Natural killer cell (primary cell): ENCODE measurements around the gene MAP3K20. TPM values are rescaled to one million over a fixed set of nuclear protein-coding genes. Genes with fewer than 3 reads are reported as not detected.
A peak's percentile ranks its signal among the peaks of the same experiment; 100 is the strongest.

Source experiments
- ATAC-seq, 3 donors: fragments of 150-1000 bp in 2 of 3; fragments of 200-7000 bp in 1 of 3; cut with Tn5 transposase; 1 replicate in 1 of 3; 2 replicates in 2 of 3; pipeline ENCODE4 v1.10.0; 2021; ENCODE audit warnings: mild to moderate bottlenecking in 2 of 3, moderate library complexity in 2 of 3
- DNase-seq, 2 donors: peaks; one replicate each; pipeline versions ENCODE4 v3.0.0 to v3.0.0-alpha.2; 2013 to 2021; ENCODE audit warnings: mixed read lengths in 1 of 2
- H3K27ac ChIP-seq: one replicate; pipeline ENCODE4 v1.5.1; 2013; ENCODE audit warnings: mild to moderate bottlenecking, low read length
- H3K27me3 ChIP-seq: one replicate; pipeline ENCODE4 v1.6.1; 2013; ENCODE audit warnings: low read length; ENCODE audit not compliant: control insufficient read depth, insufficient read depth
- H3K36me3 ChIP-seq: one replicate; pipeline ENCODE4 v1.6.1; 2013; ENCODE audit warnings: low read length; ENCODE audit not compliant: control insufficient read depth, insufficient read depth
- H3K4me1 ChIP-seq: one replicate; pipeline ENCODE4 v1.6.1; 2013; ENCODE audit warnings: low read length; ENCODE audit not compliant: control insufficient read depth, insufficient read depth
- H3K4me3 ChIP-seq: one replicate; pipeline ENCODE4 v1.5.1; 2013; ENCODE audit warnings: low read length
- H3K9me3 ChIP-seq: one replicate; pipeline ENCODE4 v1.6.1; 2013; ENCODE audit warnings: low read length; ENCODE audit not compliant: control insufficient read depth, insufficient read depth
- H3K27ac Mint-ChIP-seq, 2 donors: one replicate each; pipeline ENCODE4 v1.8.0; 2022; ENCODE audit warnings: mild to moderate bottlenecking in 2 of 2, mixed read lengths in 2 of 2, moderate library complexity in 1 of 2
- H3K27me3 Mint-ChIP-seq, 2 donors: one replicate each; pipeline ENCODE4 v1.8.0; 2022; ENCODE audit warnings: low read depth in 2 of 2, mixed read lengths in 2 of 2
- H3K36me3 Mint-ChIP-seq: one replicate; pipeline ENCODE4 v1.8.0; 2022; ENCODE audit warnings: mixed read lengths
- H3K4me1 Mint-ChIP-seq, 2 donors: one replicate each; pipeline ENCODE4 v1.8.0; 2022; ENCODE audit warnings: mixed read lengths in 2 of 2
- H3K4me3 Mint-ChIP-seq: one replicate; pipeline ENCODE4 v1.8.0; 2022; ENCODE audit warnings: mild to moderate bottlenecking, moderate library complexity, mixed read lengths
- H3K9me3 Mint-ChIP-seq, 2 donors: one replicate each; pipeline ENCODE4 v1.8.0; 2022; ENCODE audit warnings: mixed read lengths in 2 of 2
- CTCF ChIP-seq: fragments of 200-600 bp; IDR thresholded peaks from one replicate; pipeline ENCODE4 v1.8.0; 2022; ENCODE audit warnings: antibody characterized with exemption
- WGBS: methylation state at CpG from one replicate; pipeline ENCODE4 v1.1.7; 2013; ENCODE audit warnings: missing lambda C conversion rate; ENCODE audit not compliant: insufficient coverage; 5-methylcytosine and 5-hydroxymethylcytosine counted together
- intact Hi-C: fragments of 100-400 bp; cut with micrococcal nuclease; formaldehyde crosslinking; loops from one replicate; pipeline ENCODE4 v1.14.2; 2022
- total RNA-seq, 4 donors: library from RNA; stranded (reverse); fragments of 120-200 nt in 1 of 4; gene quantifications; one replicate each; pipeline versions ENCODE4 v1.2.3 to v1.2.4, GENCODE V29; 2013 to 2022

The MAP3K20 gene
- total RNA-seq, 3 donors from 2014 or later (not counting 1 experiment from before 2014, with no cell fraction given), result 1.6 to 3.0 (median 2.5) TPM

GRCh38 chr2:173210270-173211196, 134.9 kb downstream of the MAP3K20 start:
- Mint-ChIP-seq H3K27me3 (no peaks in the 10 kb centered on the region), H3K36me3 (no peaks in the 10 kb centered on the region), H3K4me1 (no peaks in the 10 kb centered on the region), H3K4me3 (no peak overlapping the region), H3K27ac (no peak overlapping the region), H3K9me3 (no peaks in the 10 kb centered on the region)
- Histone ChIP-seq H3K9me3 (no peaks in the 10 kb centered on the region), H3K36me3 (no peaks in the 10 kb centered on the region), H3K4me1 (no peaks in the 10 kb centered on the region), H3K27ac (no peak overlapping the region), H3K27me3 (no peaks in the 10 kb centered on the region), H3K4me3 (no peak overlapping the region)
- peak; percentile 85 to 90 (median 90) for ATAC-seq
- intact Hi-C loops, result loop anchor here (1.0 to 2.0 kb wide), 2 partner anchors 134 to 183 kb away; no protein-coding TSS in a partner anchor
- 29% methylated on average over 8 of the region's 8 CpGs for WGBS
- TF ChIP-seq CTCF, result peak; percentile 85
- peak in 1 of 2 donors; percentile 80 for DNase-seq

GRCh38 chr2:173213181-173213580, 137.5 kb downstream of the MAP3K20 start:
- Histone ChIP-seq H3K27me3 (no peaks in the 10 kb centered on the region), H3K4me1 (no peaks in the 10 kb centered on the region), H3K9me3 (no peaks in the 10 kb centered on the region), H3K4me3 (no peak overlapping the region), H3K36me3 (no peaks in the 10 kb centered on the region), H3K27ac (no peak overlapping the region)
- no peak for ATAC-seq
- Mint-ChIP-seq H3K36me3 (no peaks in the 10 kb centered on the region), H3K4me1 (no peaks in the 10 kb centered on the region), H3K4me3 (no peak overlapping the region), H3K9me3 (no peaks in the 10 kb centered on the region), H3K27me3 (no peaks in the 10 kb centered on the region), H3K27ac (no peak overlapping the region)
- intact Hi-C loops, result no loop called here
- 86% methylated on average over 2 of the region's 2 CpGs for WGBS
- no peak for DNase-seq
- no peak for TF ChIP-seq CTCF

DNA sequence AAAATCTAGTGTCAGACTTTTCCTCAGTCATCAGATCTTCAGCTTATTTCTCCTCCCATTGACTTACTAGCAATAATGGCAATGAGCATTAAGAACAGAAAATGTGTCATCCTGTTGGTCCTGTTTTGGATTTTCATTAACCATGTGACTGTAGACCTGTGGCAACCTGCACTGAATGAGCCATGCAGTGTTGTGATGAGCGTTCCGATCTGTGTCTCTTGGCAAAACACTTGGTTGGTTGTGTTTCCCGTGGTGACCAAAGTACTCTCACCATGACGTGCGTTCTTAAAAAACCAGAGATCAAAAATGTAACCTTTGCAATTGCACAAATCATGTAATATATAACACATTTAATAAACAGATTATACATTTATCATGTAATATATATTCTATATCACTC, 138.6 kb downstream of the MAP3K20 start:
- DNase-seq (no peak), ATAC-seq (no peak)
- Histone ChIP-seq H3K36me3 (no peaks in the 10 kb centered on the region), H3K9me3 (no peaks in the 10 kb centered on the region), H3K4me3 (no peak overlapping the region), H3K27ac (no peak overlapping the region), H3K27me3 (no peaks in the 10 kb centered on the region), H3K4me1 (no peaks in the 10 kb centered on the region)
- H3K27me3 Mint-ChIP-seq, result no peaks in the 10 kb centered on the region
- H3K27ac Mint-ChIP-seq, result no peak overlapping the region
- H3K9me3 Mint-ChIP-seq, result no peaks in the 10 kb centered on the region
- H3K36me3 Mint-ChIP-seq, result no peaks in the 10 kb centered on the region
- over 99% methylated on average over 5 of the region's 5 CpGs for WGBS
- intact Hi-C loops, result no loop called here
- no peak overlapping the region for H3K4me3 Mint-ChIP-seq
- H3K4me1 Mint-ChIP-seq, result peaks cover 0 to 5% of the 10 kb centered on the region in 2 donors
- TF ChIP-seq CTCF, result no peak
